AG09309 (cell line): ENCODE measurements around the gene FNDC3B.

ENCODE experiments used
- DNase-seq: peaks from one replicate; pipeline ENCODE4 v3.0.0-alpha.2; 2010; ENCODE audit warnings: low read depth
- H3K4me3 ChIP-seq: 2 replicates; pipeline ENCODE4 v1.5.1; 2011; ENCODE audit warnings: mild to moderate bottlenecking, low read depth, low read length, moderate library complexity; ENCODE audit not compliant: control insufficient read depth
- TF ChIP-seq, protein P1 (sequence below): IDR thresholded peaks from 2 replicates; pipeline ENCODE4 v1.5.1; 2011; ENCODE audit warnings: mild to moderate bottlenecking, low read depth, low read length, inconsistent platforms; ENCODE audit not compliant: insufficient read depth, control insufficient read depth; ENCODE audit errors: missing control alignments

The FNDC3B gene

DNA sequence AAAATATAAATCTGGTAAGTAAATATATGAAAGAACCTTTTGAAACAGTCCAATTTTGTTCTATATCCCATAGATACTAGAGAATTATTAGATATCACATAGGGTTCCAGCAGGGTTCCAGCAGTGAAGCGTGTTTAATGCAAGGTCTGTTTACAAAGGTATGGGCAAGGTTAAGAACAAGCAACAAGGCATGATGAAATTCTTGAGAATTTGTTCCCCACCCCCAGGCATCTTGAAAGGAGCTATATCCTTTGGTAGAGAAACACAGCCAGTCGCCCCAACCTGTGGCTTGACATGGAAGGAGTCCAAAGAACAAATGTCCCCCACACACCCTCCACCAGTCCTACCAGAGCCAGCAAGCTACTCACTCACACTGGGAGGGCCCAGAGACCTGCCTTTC lies 18.6 kb upstream of the FNDC3B start:
- H3K4me3 ChIP-seq, result no peak overlapping the region
- no peak for DNase-seq
- TF ChIP-seq, protein P1, sequence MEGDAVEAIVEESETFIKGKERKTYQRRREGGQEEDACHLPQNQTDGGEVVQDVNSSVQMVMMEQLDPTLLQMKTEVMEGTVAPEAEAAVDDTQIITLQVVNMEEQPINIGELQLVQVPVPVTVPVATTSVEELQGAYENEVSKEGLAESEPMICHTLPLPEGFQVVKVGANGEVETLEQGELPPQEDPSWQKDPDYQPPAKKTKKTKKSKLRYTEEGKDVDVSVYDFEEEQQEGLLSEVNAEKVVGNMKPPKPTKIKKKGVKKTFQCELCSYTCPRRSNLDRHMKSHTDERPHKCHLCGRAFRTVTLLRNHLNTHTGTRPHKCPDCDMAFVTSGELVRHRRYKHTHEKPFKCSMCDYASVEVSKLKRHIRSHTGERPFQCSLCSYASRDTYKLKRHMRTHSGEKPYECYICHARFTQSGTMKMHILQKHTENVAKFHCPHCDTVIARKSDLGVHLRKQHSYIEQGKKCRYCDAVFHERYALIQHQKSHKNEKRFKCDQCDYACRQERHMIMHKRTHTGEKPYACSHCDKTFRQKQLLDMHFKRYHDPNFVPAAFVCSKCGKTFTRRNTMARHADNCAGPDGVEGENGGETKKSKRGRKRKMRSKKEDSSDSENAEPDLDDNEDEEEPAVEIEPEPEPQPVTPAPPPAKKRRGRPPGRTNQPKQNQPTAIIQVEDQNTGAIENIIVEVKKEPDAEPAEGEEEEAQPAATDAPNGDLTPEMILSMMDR, result no peak

DNA sequence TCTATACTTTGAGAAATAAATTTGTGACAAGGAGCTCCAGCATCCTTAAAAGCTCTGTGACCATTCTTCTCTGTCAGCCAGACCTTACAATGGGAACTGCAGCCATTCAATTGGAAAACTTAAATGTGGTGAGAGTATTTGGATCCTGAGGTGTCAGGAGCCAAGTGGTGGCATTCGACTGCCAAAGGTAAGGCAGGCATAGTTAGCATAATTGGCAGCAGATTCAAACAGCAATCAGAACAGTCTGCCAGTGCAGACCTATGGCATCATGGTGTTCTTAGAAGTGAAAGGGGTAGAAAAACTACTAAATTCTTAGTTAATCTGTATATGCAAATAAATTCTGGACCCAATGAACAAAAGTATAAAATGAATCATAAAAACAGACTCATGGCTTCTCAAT lies 18.2 kb upstream of the FNDC3B start:
- no peak overlapping the region for H3K4me3 ChIP-seq
- no peak for DNase-seq
- TF ChIP-seq, protein P1, result no peak

GRCh38 chr3:172021859-172022258 lies 17.5 kb upstream of the FNDC3B start:
- TF ChIP-seq, protein P1, result no peak
- no peak for DNase-seq
- H3K4me3 ChIP-seq, result no peak overlapping the region

GRCh38 chr3:172023915-172024314 lies 15.5 kb upstream of the FNDC3B start:
- H3K4me3 ChIP-seq, result no peak overlapping the region
- TF ChIP-seq, protein P1, result no peak
- DNase-seq, result no peak

DNA sequence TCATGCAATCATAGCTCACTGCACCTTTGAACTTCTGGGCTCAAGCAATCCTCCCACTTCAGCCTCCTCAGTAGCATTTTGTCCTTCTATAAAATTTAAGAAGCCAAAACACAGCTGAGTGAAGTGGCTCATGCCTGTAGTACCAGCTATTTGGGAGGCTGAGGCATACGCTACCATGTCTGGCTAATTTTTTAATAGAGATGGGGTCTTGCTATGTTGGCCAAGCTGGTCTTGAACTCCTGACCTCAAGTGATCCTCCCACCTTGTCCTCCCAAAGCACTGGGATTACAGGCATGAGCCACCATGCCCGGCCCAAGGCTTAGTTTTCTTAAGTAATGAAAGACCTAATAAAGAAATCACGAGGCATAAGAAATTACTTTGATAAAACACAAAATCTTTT lies 14.7 kb upstream of the FNDC3B start:
- TF ChIP-seq, protein P1, result no peak
- DNase-seq, result no peak
- no peak overlapping the region for H3K4me3 ChIP-seq

GRCh38 chr3:172029425-172030098 lies 9.8 kb upstream of the FNDC3B start:
- TF ChIP-seq, protein P1, result no peak
- H3K4me3 ChIP-seq, result no peak overlapping the region
- no peak for DNase-seq

DNA sequence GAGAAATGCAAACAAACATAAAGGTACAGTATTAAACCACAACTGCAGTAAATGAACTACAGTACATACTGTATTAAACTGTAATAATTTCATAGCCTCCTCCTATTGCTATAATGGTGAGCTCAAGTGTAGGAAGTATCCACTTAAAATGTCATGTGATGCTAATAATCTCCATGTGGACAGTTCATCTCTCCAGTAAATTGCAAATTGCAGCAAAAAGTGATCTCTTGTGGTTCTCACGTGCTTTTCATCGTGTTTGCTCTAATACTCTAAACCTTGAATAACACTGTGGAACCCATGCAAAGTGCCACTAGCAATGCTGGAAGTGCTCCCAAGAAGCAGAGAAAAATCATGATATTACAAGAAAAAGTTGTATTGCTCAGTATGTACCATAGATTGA lies 9.2 kb upstream of the FNDC3B start:
- TF ChIP-seq, protein P1, result no peak
- DNase-seq, result no peak
- no peak overlapping the region for H3K4me3 ChIP-seq
